OCI-LY3 (cell line): ENCODE results near the gene NANOS3.

Source experiments
- EZH2phosphoT487 ChIP-seq: fragments of 200-600 bp; shearing (Covaris generic); IDR thresholded peaks from 2 replicates; pipeline ENCODE4 v1.6.1; 2018; ENCODE audit warnings: antibody characterized with exemption, mixed run types, low read depth
- TF ChIP-seq, protein P1 (sequence below): fragments of 200-600, 300-600 bp; sonication (generic); IDR thresholded peaks from 2 replicates; pipeline ENCODE4 v1.5.1; 2014; ENCODE audit warnings: antibody characterized with exemption, low read length, low read depth

DNA sequence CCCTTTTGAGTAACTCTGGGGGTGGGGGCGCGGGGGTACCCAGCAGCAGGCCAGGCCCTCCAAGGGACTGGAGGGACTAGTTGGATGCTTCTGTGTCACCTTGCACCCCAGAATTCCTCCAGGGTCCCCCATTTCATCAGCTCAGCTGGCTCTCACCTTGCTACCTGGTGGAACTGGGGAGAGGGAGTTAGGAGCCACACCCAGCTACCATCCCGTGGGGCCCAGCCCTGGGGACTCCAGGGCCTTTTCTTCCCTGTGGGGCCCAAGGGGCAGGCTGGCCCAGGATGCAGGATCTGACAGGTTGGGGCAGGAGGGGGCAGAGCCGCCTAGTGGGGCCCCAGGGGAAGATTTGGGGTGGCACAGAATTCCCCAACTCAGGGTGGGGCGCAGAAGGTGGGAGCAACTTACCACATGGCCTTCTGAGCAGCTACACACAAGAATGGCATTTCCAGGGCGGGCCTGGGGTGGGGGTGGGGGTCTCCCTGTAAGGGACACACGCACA lies 32.8 kb upstream of the NANOS3 start:
- TF ChIP-seq, protein P1, sequence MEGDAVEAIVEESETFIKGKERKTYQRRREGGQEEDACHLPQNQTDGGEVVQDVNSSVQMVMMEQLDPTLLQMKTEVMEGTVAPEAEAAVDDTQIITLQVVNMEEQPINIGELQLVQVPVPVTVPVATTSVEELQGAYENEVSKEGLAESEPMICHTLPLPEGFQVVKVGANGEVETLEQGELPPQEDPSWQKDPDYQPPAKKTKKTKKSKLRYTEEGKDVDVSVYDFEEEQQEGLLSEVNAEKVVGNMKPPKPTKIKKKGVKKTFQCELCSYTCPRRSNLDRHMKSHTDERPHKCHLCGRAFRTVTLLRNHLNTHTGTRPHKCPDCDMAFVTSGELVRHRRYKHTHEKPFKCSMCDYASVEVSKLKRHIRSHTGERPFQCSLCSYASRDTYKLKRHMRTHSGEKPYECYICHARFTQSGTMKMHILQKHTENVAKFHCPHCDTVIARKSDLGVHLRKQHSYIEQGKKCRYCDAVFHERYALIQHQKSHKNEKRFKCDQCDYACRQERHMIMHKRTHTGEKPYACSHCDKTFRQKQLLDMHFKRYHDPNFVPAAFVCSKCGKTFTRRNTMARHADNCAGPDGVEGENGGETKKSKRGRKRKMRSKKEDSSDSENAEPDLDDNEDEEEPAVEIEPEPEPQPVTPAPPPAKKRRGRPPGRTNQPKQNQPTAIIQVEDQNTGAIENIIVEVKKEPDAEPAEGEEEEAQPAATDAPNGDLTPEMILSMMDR, result 0 out of 2 replicates have a peak, but pooled peaks have one; percentile 16
- TF ChIP-seq EZH2phosphoT487, result no peak
